OCI-LY7 (cell line): ENCODE data around the gene ZNRF3.

ENCODE experiments used
- EZH2phosphoT487 ChIP-seq: fragments of 200-600 bp; sonication (generic); IDR thresholded peaks from 2 replicates; pipeline ENCODE4 v1.6.1; 2018; ENCODE audit warnings: low read depth, borderline replicate concordance, mild to moderate bottlenecking, mixed run types, antibody characterized with exemption, low read length, moderate library complexity, mixed read lengths
- TF ChIP-seq, protein P1 (sequence below): fragments of 200-600 bp; sonication (generic); conservative IDR thresholded peaks from 2 replicates; pipeline ENCODE4 v1.5.1; 2014; ENCODE audit warnings: mild to moderate bottlenecking, antibody characterized with exemption, low read length, moderate library complexity, mixed read lengths

DNA sequence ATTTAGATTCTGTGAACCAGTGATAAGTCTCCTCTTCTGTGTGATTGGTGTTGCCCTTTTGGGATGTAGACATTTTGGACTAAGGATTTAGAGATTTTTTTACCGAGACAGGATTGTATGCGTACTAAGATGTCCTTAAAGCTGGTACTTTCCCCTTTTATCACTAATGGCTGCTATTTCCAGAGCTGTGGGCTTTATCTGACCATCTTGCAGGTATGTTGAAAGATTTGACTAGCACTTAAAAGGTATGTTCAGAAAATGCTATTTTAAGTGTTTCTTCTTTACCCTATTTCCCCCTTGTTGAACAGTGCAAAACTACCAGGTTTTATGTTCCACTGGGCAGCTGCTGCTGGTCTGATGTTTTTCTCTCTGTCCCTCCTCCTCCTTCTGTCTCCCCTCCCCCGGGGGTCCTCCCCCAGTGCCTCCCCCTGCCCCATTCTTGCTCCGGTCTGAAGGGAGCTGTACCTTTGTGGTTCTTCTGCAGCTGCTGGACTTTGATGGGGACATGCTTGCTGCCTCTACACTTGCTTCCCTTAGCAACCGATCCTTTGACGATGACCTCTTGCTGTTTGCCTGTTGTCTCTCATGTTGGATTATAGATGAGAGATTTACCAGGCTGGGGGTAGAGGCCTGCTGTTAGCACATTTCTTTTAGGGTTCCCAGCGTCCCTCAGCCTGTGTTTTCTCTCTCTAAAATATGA is 59.6 kb downstream of the ZNRF3 start:
- TF ChIP-seq, protein P1, sequence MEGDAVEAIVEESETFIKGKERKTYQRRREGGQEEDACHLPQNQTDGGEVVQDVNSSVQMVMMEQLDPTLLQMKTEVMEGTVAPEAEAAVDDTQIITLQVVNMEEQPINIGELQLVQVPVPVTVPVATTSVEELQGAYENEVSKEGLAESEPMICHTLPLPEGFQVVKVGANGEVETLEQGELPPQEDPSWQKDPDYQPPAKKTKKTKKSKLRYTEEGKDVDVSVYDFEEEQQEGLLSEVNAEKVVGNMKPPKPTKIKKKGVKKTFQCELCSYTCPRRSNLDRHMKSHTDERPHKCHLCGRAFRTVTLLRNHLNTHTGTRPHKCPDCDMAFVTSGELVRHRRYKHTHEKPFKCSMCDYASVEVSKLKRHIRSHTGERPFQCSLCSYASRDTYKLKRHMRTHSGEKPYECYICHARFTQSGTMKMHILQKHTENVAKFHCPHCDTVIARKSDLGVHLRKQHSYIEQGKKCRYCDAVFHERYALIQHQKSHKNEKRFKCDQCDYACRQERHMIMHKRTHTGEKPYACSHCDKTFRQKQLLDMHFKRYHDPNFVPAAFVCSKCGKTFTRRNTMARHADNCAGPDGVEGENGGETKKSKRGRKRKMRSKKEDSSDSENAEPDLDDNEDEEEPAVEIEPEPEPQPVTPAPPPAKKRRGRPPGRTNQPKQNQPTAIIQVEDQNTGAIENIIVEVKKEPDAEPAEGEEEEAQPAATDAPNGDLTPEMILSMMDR = no peak
- no peak for TF ChIP-seq EZH2phosphoT487
